AG04449 (cell line): ENCODE measurements around the gene EPHX1.

Experiments
- CTCF ChIA-PET: fragments of 350-600 bp; formaldehyde crosslinking; extraction: SDS; loops from one replicate; lab custom pipeline; 2021; ENCODE audit warnings: antibody characterized with exemption; lab: Yijun Ruan, JAX
- POLR2A ChIA-PET: fragments of 400-600, 350-600 bp; formaldehyde crosslinking; extraction: SDS; loops from one replicate; lab custom pipeline; 2020; ENCODE audit warnings: antibody characterized with exemption, inconsistent platforms; lab: Yijun Ruan, JAX
- DNase-seq: peaks from one replicate; pipeline ENCODE4 v3.0.0-alpha.2; 2010; ENCODE audit warnings: low read depth, low spot score
- H3K4me3 ChIP-seq: 2 replicates; pipeline ENCODE4 v1.5.1; 2011; ENCODE audit warnings: low read depth, mild to moderate bottlenecking, control low read depth, low read length
- TF ChIP-seq, protein P1 (sequence below): IDR thresholded peaks from one replicate; pipeline ENCODE4 v1.5.1; 2011; ENCODE audit warnings: mild to moderate bottlenecking, moderate library complexity, low read length, control low read depth, inconsistent platforms; ENCODE audit not compliant: insufficient read depth; ENCODE audit errors: missing control alignments

The EPHX1 gene

DNA sequence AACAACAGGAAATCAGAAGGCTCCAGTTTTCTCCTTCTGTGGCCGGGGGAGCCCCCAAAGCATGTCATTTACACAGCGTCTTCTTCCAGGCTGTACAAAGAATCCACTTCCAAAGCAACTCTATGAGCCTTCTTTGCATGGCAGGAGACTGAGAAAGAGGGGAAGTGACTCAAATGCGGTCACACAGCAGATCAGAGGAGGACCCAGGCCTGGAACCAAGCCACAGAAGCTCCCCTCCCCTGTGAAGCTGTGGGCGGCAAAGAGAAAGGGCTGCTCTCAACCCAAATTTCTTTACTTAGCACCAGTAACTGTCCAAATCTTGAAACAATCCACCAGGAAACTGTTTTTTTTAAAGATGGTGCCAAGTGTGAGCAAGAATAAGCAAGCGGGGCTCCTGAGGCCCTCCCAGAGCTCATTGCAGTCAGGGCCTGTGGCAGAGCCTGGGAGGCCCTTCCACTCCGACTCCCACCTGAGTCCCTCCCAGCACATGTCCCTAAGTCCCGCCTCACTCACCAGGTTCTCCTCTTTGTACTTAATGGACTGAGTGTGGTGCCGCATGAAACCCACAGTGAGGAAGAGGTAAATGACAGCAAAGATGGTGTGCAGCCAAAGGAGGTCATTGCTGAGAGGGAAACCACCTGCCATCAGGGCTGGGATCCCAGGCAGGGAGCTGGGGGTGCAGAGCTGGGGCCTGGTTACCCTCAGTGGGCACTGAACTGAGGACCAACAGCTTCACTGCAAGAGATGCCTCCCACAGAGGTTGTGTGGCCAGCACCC lies 56.3 kb downstream of the EPHX1 start:
- TF ChIP-seq, protein P1, sequence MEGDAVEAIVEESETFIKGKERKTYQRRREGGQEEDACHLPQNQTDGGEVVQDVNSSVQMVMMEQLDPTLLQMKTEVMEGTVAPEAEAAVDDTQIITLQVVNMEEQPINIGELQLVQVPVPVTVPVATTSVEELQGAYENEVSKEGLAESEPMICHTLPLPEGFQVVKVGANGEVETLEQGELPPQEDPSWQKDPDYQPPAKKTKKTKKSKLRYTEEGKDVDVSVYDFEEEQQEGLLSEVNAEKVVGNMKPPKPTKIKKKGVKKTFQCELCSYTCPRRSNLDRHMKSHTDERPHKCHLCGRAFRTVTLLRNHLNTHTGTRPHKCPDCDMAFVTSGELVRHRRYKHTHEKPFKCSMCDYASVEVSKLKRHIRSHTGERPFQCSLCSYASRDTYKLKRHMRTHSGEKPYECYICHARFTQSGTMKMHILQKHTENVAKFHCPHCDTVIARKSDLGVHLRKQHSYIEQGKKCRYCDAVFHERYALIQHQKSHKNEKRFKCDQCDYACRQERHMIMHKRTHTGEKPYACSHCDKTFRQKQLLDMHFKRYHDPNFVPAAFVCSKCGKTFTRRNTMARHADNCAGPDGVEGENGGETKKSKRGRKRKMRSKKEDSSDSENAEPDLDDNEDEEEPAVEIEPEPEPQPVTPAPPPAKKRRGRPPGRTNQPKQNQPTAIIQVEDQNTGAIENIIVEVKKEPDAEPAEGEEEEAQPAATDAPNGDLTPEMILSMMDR = no peak
- no peak overlapping the region for H3K4me3 ChIP-seq
- no peak for DNase-seq
- ChIA-PET CTCF (interaction anchor here (1.0 to 4.3 kb wide), 5 partner anchors 8 to 391 kb away, joined by 3 to 13 read pairs (median 4); partner anchors contain the start of gene TMEM63A), POLR2A (no interaction called here)

DNA sequence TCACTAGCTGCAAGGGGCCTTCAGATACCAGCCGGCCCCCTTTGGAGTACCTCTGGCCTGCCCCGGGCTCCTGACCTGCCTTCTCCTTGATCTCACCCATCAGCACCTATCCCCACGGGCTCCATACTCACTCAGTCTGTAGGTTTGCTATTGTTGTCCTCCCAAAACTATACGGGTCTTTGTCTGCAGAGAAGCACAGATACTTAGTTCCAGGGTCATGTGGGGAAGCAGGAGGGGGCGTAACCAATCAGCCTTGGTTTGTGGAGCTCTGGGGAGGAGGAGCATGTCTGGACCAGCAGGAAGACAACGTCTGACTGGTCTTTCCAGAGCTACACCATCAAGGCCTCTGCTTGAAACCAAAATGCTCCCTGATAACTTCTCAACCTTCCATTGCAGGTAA lies 57.1 kb downstream of the EPHX1 start:
- no peak for DNase-seq
- ChIA-PET POLR2A (no interaction called here), CTCF (interaction anchor here (1.0 to 4.3 kb wide), 3 partner anchors 9 to 392 kb away, joined by 3 to 13 read pairs (median 4); no protein-coding TSS in a partner anchor)
- H3K4me3 ChIP-seq = no peak overlapping the region
- TF ChIP-seq, protein P1 = no peak

DNA sequence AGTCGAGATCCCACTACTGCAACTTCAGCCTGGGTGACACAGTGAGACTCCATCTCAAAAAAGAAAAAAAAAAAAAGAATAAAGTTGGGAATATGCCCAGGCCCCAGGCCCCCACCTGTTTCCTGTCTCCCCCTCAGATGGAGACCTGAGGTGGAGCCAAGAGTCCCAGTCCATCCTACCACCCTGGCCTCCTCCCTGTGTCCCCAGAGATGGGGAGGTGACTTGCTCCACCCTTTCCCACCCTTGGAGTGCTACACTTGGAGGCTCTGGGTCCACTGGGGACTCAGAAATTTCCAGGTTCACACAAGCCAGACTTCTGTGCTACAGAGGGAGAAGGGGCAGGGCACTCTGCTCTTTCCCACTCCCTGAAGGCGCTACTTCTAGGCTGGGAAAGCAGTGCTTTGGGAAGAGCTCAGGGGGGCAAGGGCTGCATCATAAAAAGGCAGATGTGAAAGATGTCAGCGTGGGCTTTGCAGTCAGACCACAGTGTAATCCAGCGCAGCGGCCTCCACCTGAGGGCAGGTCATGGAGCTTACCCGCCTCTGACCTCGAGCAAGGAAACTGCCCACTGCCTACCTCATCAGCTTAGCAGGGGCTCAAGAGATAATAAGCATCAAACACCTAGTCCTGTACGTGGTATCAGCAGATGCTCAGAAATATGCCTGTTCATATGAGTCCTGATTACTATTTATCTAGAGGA lies 58.9 kb downstream of the EPHX1 start:
- TF ChIP-seq, protein P1 = no peak
- POLR2A ChIA-PET = no interaction called here
- CTCF ChIA-PET = interaction anchor here (3.1 kb wide), 1 partner anchor 13 kb away, joined by 16 read pairs; the partner anchor contains the start of gene TMEM63A
- H3K4me3 ChIP-seq = no peak overlapping the region
- DNase-seq = no peak

DNA sequence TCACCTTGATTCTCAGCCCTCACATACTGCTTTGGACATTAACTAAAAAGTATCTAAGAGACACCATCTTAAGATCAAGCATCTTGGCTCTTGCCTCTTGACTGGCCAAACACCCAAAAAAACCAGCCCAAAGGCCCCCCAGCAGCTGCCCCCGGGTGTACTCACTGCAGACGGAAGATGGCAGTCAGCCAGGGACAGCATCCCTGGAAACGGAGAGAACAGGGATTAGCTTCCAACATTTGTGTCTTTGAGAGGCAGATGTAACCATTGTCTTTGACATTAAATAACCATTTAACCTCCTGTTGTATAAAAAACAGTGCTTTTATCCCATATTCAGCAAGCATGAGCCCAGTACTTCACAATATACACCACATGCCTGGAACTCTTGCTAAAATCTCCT lies 61.0 kb downstream of the EPHX1 start:
- ChIA-PET CTCF (interaction anchor here (1.2 to 3.1 kb wide), 8 partner anchors 9 to 396 kb away, joined by 3 to 16 read pairs (median 6); partner anchors contain the start of gene TMEM63A), POLR2A (no interaction called here)
- no peak for DNase-seq
- TF ChIP-seq, protein P1 = no peak
- no peak overlapping the region for H3K4me3 ChIP-seq

DNA sequence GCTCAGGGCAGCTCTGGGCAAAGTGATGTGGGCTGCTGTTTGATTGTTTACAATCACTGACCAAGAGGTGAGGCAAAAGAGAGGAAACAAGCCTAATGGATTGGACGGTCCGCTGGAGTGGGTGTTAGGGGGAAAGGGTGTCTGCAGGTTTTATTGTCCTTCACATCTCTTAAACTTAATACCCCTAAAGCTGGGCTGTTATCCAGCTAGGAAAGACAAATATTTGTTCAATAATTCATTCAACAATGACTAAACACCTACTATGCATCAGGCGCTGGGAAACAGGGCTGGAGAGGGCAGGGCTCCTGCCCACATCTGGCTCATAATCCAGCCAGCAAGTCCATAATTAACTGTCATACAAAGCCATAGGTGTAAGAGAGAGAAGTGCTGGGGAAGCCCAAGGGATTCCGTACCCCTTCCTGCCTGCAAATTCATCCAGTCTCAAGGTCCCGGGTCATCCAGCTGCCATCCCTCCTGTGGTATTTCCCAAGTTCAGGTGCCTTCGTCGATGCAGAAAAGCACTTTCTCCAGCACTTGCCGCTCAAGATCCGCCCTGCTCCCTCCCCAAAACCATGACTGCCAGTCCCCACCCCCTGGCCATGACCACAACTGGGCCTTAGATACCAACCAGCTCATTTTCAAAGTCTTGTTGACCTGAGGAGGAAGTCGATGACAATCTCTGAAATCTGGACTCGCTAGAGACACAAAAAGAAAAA lies 61.6 kb downstream of the EPHX1 start:
- DNase-seq = no peak
- POLR2A ChIA-PET = no interaction called here

More for the DNA sequence above, 61.6 kb downstream of the EPHX1 start:
- no peak overlapping the region for H3K4me3 ChIP-seq
- TF ChIP-seq, protein P1 = no peak
- CTCF ChIA-PET = interaction anchor here (1.2 to 3.1 kb wide), 7 partner anchors 10 to 396 kb away, joined by 3 to 16 read pairs (median 5); partner anchors contain the start of gene TMEM63A
